CD4-positive, alpha-beta T cell (primary cell): ENCODE results near the gene PTGIR. TPM values are rescaled to one million over a fixed set of nuclear protein-coding genes. Genes with fewer than 3 reads are reported as not detected.

Experiments
- ATAC-seq: fragments of 200-7000 bp; cut with Tn5 transposase; one replicate; pipeline ENCODE4 v1.10.0; 2022; ENCODE audit warnings: mild to moderate bottlenecking; ENCODE audit not compliant: poor library complexity
- CTCF ChIA-PET: fragments of 350-600 bp; sonication (Branson Sonifier 250); formaldehyde crosslinking; loops from one replicate; lab custom pipeline; 2021; ENCODE audit warnings: antibody characterized with exemption, inconsistent platforms; lab: Charles Lee
- POLR2A ChIA-PET: fragments of 350-600 bp; sonication (Branson Sonifier 250); formaldehyde crosslinking; loops from one replicate; lab custom pipeline; 2021; ENCODE audit warnings: antibody characterized with exemption, inconsistent platforms; lab: Charles Lee
- DNase-seq, 14 experiments: peaks; one replicate each; pipeline ENCODE4 v3.0.0-alpha.2; 2013 to 2020; ENCODE audit warnings: mixed read lengths in 2 of 14
- H3K27ac ChIP-seq, 2 donors: one replicate each; pipeline versions ENCODE4 v1.5.1 to v1.7.0; 2013; ENCODE audit warnings: low read length in 2 of 2, low read depth in 1 of 2, mild to moderate bottlenecking in 1 of 2
- H3K27me3 ChIP-seq, 2 experiments: 1 replicate in 1 of 2; 2 replicates in 1 of 2; pipeline versions ENCODE4 v1.6.1 to v1.7.0; 2013; ENCODE audit warnings: low read length in 2 of 2, control low read depth in 1 of 2, mild to moderate bottlenecking in 1 of 2, moderate library complexity in 1 of 2; ENCODE audit not compliant: insufficient read depth in 2 of 2, control insufficient read depth in 1 of 2
- H3K36me3 ChIP-seq: one replicate; pipeline ENCODE4 v1.6.1; 2013; ENCODE audit warnings: low read length, control low read depth; ENCODE audit not compliant: insufficient read depth
- H3K4me1 ChIP-seq: one replicate; pipeline ENCODE4 v1.6.1; 2013; ENCODE audit warnings: low read length, control low read depth; ENCODE audit not compliant: insufficient read depth
- H3K4me3 ChIP-seq: one replicate; pipeline ENCODE4 v1.5.1; 2013; ENCODE audit warnings: mild to moderate bottlenecking, low read length, moderate library complexity
- H3K9me3 ChIP-seq, 2 experiments: 1 replicate in 1 of 2; 2 replicates in 1 of 2; pipeline versions ENCODE4 v1.6.1 to v1.7.0; 2013; ENCODE audit warnings: low read length in 2 of 2, mild to moderate bottlenecking in 2 of 2, control low read depth in 1 of 2, moderate library complexity in 1 of 2; ENCODE audit not compliant: control insufficient read depth in 1 of 2, insufficient read depth in 1 of 2
- H3K27ac Mint-ChIP-seq: one replicate; pipeline ENCODE4 v1.8.0; 2020; ENCODE audit warnings: mixed read lengths
- H3K27me3 Mint-ChIP-seq: one replicate; pipeline ENCODE4 v1.8.0; 2021; ENCODE audit warnings: mixed read lengths
- H3K36me3 Mint-ChIP-seq: one replicate; pipeline ENCODE4 v1.8.0; 2021; ENCODE audit warnings: low read depth, mixed read lengths
- H3K4me1 Mint-ChIP-seq: one replicate; pipeline ENCODE4 v1.8.0; 2021; ENCODE audit warnings: low read depth, mixed read lengths
- H3K4me3 Mint-ChIP-seq: one replicate; pipeline ENCODE4 v1.8.0; 2020; ENCODE audit warnings: mild to moderate bottlenecking, mixed read lengths
- H3K9me3 Mint-ChIP-seq: one replicate; pipeline ENCODE4 v1.8.0; 2020; ENCODE audit warnings: mixed read lengths
- CTCF ChIP-seq: fragments of 200-600 bp; IDR thresholded peaks from one replicate; pipeline ENCODE4 v1.8.0; 2022; ENCODE audit warnings: antibody characterized with exemption, mild to moderate bottlenecking
- intact Hi-C, 2 experiments: fragments of 100-400 bp; cut with DNase I in 1 of 2; cut with micrococcal nuclease in 1 of 2; formaldehyde crosslinking; loops; one replicate each; pipeline versions ENCODE4 v1.15.1 to v1.9.0; 2023 to 2025; cut with DNase I, micrococcal nuclease
- total RNA-seq, 174 experiments: library from RNA in 2 of 174; stranded (reverse) in 2 of 174; gene quantifications; one replicate each; pipeline ENCODE4 v1.2.3 and lab custom pipeline; 2021 to 2026

The PTGIR gene
- total RNA-seq, 2 experiments from 2014 or later = 0.87 to 0.96 TPM

- peaks cover 20% of the 10 kb centered on the region for H3K4me1 Mint-ChIP-seq
- DNase-seq (peak in 2 of 14 experiments; percentile 13 to 42), ATAC-seq (no peak)
- TF ChIP-seq CTCF = no peak
- peak overlapping the region; percentile 74 for H3K4me3 Mint-ChIP-seq
- H3K4me3 ChIP-seq = peak overlapping the region; percentile 42
- H3K36me3 ChIP-seq = no peaks in the 10 kb centered on the region
- peaks cover 25% of the 10 kb centered on the region for H3K27me3 Mint-ChIP-seq
- H3K36me3 Mint-ChIP-seq = no peaks in the 10 kb centered on the region
- H3K27me3 ChIP-seq = peaks cover 24 to 26% of the 10 kb centered on the region in 2 experiments
- H3K4me1 ChIP-seq = peaks cover 32% of the 10 kb centered on the region
- no peak overlapping the region for H3K27ac ChIP-seq
- ChIA-PET POLR2A (interaction anchor here (0.6 to 3.0 kb wide), 19 partner anchors 8 to 145 kb away, joined by 3 to 44 read pairs (median 6); partner anchors contain the start of genes CALM3 and SLC1A5), CTCF (interaction anchor here (0.8 to 3.2 kb wide), 7 partner anchors 44 to 526 kb away, joined by 3 to 34 read pairs (median 17); partner anchors contain the start of gene CALM3)
- peaks cover 0 to 15% of the 10 kb centered on the region in 2 experiments for H3K9me3 ChIP-seq
- H3K9me3 Mint-ChIP-seq = no peaks in the 10 kb centered on the region
- intact Hi-C loops = loop anchor here (1.0 to 10.0 kb wide), 3 partner anchors 26 to 266 kb away; partner anchors contain the start of gene CALM3 (in 1 of the 2)
- no peak overlapping the region for H3K27ac Mint-ChIP-seq
These were observed 35.7 kb upstream of the PTGIR start for GRCh38 chr19:46660551-46661019.

GRCh38 chr19:46660008-46660517, 35.2 kb upstream of the PTGIR start:
- Mint-ChIP-seq H3K9me3 (no peaks in the 10 kb centered on the region), H3K4me1 (peaks cover 20% of the 10 kb centered on the region), H3K4me3 (peak overlapping the region; percentile 74), H3K36me3 (no peaks in the 10 kb centered on the region), H3K27me3 (peaks cover 31% of the 10 kb centered on the region), H3K27ac (no peak overlapping the region)
- POLR2A ChIA-PET = interaction anchor here (1.5 kb wide), 1 partner anchor 128 kb away, joined by 4 read pairs; no protein-coding TSS in a partner anchor
- ATAC-seq (no peak), DNase-seq (peak in 3 of 14 experiments; percentile 7 to 45 (median 32))
- CTCF ChIA-PET = interaction anchor here (1.1 to 3.2 kb wide), 2 partner anchors 43 to 58 kb away, joined by 3 to 33 read pairs; partner anchors contain the start of gene CALM3
- Histone ChIP-seq H3K36me3 (no peaks in the 10 kb centered on the region), H3K4me1 (peaks cover 32% of the 10 kb centered on the region), H3K27ac (no peak overlapping the region), H3K9me3 (peaks cover 0 to 15% of the 10 kb centered on the region in 2 experiments), H3K4me3 (peak overlapping the region; percentile 42), H3K27me3 (peaks cover 24 to 26% of the 10 kb centered on the region in 2 experiments)
- no peak for TF ChIP-seq CTCF
- intact Hi-C loops = loop anchor here in 1 of 2 experiments (10.0 kb wide), 1 partner anchor 265 kb away; no protein-coding TSS in a partner anchor

GRCh38 chr19:46659151-46660007, 34.5 kb upstream of the PTGIR start:
- H3K4me1 Mint-ChIP-seq = peaks cover 20% of the 10 kb centered on the region
- POLR2A ChIA-PET = interaction anchor here (0.8 kb wide), 1 partner anchor 130 kb away, joined by 4 read pairs; no protein-coding TSS in a partner anchor
- ATAC-seq = no peak

More at GRCh38 chr19:46659151-46660007, 34.5 kb upstream of the PTGIR start:
- Mint-ChIP-seq H3K9me3 (no peaks in the 10 kb centered on the region), H3K36me3 (no peaks in the 10 kb centered on the region), H3K4me3 (peak overlapping the region; percentile 52), H3K27ac (no peak overlapping the region), H3K27me3 (peaks cover 35% of the 10 kb centered on the region)
- Histone ChIP-seq H3K4me1 (peaks cover 32% of the 10 kb centered on the region), H3K27me3 (peaks cover 24 to 26% of the 10 kb centered on the region in 2 experiments), H3K4me3 (no peak overlapping the region), H3K9me3 (peaks cover 0 to 15% of the 10 kb centered on the region in 2 experiments), H3K36me3 (no peaks in the 10 kb centered on the region), H3K27ac (no peak overlapping the region)
- intact Hi-C loops = loop anchor here in 1 of 2 experiments (1.0 to 10.0 kb wide), 2 partner anchors 42 to 265 kb away; no protein-coding TSS in a partner anchor
- CTCF ChIA-PET = interaction anchor here (0.6 to 0.7 kb wide), 2 partner anchors 42 to 45 kb away, joined by 3 to 5 read pairs; no protein-coding TSS in a partner anchor
- no peak for TF ChIP-seq CTCF
- DNase-seq = peak in 3 of 14 experiments; percentile 9 to 50 (median 45)
